Measurements from ENCODE around the gene ADH1C.
"Not testable (repeated sequence)": the region's sequence is repeated elsewhere in the genome, so short reads cannot be mapped to it uniquely, and the experiment has no call there.

- not testable (repeated sequence) for TF ChIP-seq POLR2A, CTCF, POLR2AphosphoS5 (IDR thresholded peaks at IDR 0.05)
These were observed 24.8 kb upstream of the ADH1C start for GRCh38 chr4:99377341-99377740.

All from prostate gland (tissue), 2 donors.